ENCODE measurements around the gene MACROD1.

The MACROD1 gene

DNA sequence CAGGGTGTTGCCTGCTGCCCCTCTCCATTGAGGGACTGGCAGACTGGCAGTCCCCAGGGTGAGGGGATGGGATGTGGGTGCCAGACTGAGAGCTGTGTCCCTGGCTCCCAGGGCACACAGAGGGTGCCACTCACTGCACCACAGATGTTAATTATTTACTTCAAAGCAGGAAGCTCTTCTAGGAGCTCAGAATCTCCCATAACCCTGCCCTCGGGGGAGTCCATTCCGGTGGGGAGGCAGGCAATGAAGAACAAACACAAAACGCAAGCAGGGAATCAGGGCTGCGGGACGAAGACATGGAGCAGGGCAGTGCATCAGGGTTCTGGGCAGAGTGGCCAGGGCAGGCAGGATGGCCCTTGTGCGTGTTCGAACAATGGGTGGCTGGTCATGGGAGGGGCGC is 154.5 kb downstream of the MACROD1 start:
- no peaks in the 10 kb centered on the region for H3K36me3 ChIP-seq (ENCODE audit: control insufficient read depth in 5 of 5, insufficient read depth in 5 of 5, low read length in 5 of 5)
- H3K4me1 ChIP-seq (ENCODE audit: control insufficient read depth in 5 of 5, insufficient read depth in 5 of 5, low read length in 5 of 5): peaks cover 0 to 18% (median 18%) of the 10 kb centered on the region in 5 donors
- no peaks in the 10 kb centered on the region for H3K27me3 ChIP-seq (ENCODE audit: control insufficient read depth in 5 of 5, insufficient read depth in 4 of 5, low read length in 5 of 5)
- H3K9me3 ChIP-seq (ENCODE audit: control insufficient read depth in 5 of 5, low read length in 5 of 5): no peaks in the 10 kb centered on the region
- no peak overlapping the region for H3K4me3 ChIP-seq (ENCODE audit: low read depth in 1 of 5, low read length in 5 of 5)
- no peak overlapping the region for H3K9ac ChIP-seq (ENCODE audit: low read length in 5 of 5)
- no peak overlapping the region for H3K27ac ChIP-seq (ENCODE audit: low read depth, low read length)

GRCh38 chr11:64010783-64011182 is 155.1 kb downstream of the MACROD1 start:
- Histone ChIP-seq H3K9me3 (ENCODE audit: control insufficient read depth in 5 of 5, low read length in 5 of 5) (no peaks in the 10 kb centered on the region), H3K4me1 (ENCODE audit: control insufficient read depth in 5 of 5, insufficient read depth in 5 of 5, low read length in 5 of 5) (peaks cover 0 to 18% (median 18%) of the 10 kb centered on the region in 5 donors), H3K4me3 (ENCODE audit: low read depth in 1 of 5, low read length in 5 of 5) (no peak overlapping the region), H3K27me3 (ENCODE audit: control insufficient read depth in 5 of 5, insufficient read depth in 4 of 5, low read length in 5 of 5) (peaks cover 0 to 2% (median 0%) of the 10 kb centered on the region in 5 donors), H3K27ac (ENCODE audit: low read depth, low read length) (no peak overlapping the region), H3K9ac (ENCODE audit: low read length in 5 of 5) (no peak overlapping the region), H3K36me3 (ENCODE audit: control insufficient read depth in 5 of 5, insufficient read depth in 5 of 5, low read length in 5 of 5) (no peaks in the 10 kb centered on the region)

DNA sequence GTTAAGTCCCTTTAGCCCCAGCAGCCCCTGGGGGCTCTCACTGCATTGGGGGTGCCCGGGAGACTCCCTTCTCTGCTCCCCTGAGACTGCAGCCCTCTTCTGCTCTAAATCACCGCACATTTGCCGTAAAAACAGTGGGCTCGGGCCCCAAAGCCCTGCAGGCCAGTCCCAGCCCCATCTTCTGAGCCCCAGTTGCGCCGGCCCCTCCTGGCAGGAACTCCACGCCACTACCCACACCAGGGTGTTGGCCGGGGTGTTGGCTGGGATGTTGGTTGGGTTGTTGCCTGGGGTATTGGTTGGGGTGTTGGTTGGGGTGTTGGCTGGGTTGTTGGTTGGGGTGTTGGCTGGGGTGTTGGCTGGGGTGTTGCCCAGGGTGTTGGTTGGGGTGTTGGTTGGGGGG is 156.2 kb downstream of the MACROD1 start:
- H3K4me1 ChIP-seq (ENCODE audit: control insufficient read depth in 5 of 5, insufficient read depth in 5 of 5, low read length in 5 of 5): peaks cover 0 to 18% (median 18%) of the 10 kb centered on the region in 5 donors
- no peak overlapping the region for H3K9ac ChIP-seq (ENCODE audit: low read length in 5 of 5)
- H3K36me3 ChIP-seq (ENCODE audit: control insufficient read depth in 5 of 5, insufficient read depth in 5 of 5, low read length in 5 of 5): no peaks in the 10 kb centered on the region
- H3K9me3 ChIP-seq (ENCODE audit: control insufficient read depth in 5 of 5, low read length in 5 of 5): no peaks in the 10 kb centered on the region
- H3K4me3 ChIP-seq (ENCODE audit: low read depth in 1 of 5, low read length in 5 of 5): no peak overlapping the region
- no peak overlapping the region for H3K27ac ChIP-seq (ENCODE audit: low read depth, low read length)
- H3K27me3 ChIP-seq (ENCODE audit: control insufficient read depth in 5 of 5, insufficient read depth in 4 of 5, low read length in 5 of 5): peaks cover 0 to 2% (median 0%) of the 10 kb centered on the region in 5 donors

DNA sequence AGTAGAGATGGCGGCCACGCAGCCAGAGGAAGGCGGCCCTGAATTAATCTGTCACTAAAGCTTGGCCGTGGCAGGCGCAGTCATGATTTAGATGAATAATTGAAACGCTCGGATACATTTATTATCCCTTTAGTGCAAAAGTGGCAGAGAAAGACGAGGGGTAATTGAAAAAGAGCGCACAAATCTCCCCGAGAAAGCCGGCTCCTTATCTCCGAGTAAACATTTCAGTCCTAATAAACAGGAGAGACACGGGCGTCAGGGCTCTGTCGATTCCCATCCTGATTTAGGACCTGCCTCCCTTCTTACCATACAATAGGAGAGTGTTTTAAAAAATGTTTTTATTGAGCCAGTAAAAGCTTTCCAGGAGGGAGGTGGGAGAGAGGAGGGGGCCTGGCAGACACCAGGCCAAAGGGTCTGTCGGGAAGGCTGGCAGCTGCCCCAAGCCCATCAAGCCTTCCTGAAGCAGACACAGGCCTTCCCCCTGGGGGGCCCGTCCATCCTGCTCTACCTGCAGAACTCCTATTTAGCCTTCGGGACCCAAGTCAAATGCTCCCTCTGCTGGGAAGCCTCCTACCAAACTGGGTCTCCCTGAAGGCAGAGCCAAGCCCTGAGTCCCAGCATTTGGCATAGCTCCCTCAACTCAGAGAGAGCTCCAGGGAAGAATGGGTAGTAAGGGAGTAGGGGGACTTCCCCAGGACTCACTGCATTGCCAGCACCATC is 156.8 kb downstream of the MACROD1 start:
- H3K9ac ChIP-seq (ENCODE audit: low read length in 5 of 5): no peak overlapping the region
- H3K4me1 ChIP-seq (ENCODE audit: control insufficient read depth in 5 of 5, insufficient read depth in 5 of 5, low read length in 5 of 5): peaks cover 0 to 19% (median 18%) of the 10 kb centered on the region in 5 donors
- no peaks in the 10 kb centered on the region for H3K36me3 ChIP-seq (ENCODE audit: control insufficient read depth in 5 of 5, insufficient read depth in 5 of 5, low read length in 5 of 5)
- H3K27me3 ChIP-seq (ENCODE audit: control insufficient read depth in 5 of 5, insufficient read depth in 4 of 5, low read length in 5 of 5): peaks cover 0 to 2% (median 0%) of the 10 kb centered on the region in 5 donors
- H3K27ac ChIP-seq (ENCODE audit: low read depth, low read length): no peak overlapping the region
- H3K4me3 ChIP-seq (ENCODE audit: low read depth in 1 of 5, low read length in 5 of 5): no peak overlapping the region
- no peaks in the 10 kb centered on the region for H3K9me3 ChIP-seq (ENCODE audit: control insufficient read depth in 5 of 5, low read length in 5 of 5)

DNA sequence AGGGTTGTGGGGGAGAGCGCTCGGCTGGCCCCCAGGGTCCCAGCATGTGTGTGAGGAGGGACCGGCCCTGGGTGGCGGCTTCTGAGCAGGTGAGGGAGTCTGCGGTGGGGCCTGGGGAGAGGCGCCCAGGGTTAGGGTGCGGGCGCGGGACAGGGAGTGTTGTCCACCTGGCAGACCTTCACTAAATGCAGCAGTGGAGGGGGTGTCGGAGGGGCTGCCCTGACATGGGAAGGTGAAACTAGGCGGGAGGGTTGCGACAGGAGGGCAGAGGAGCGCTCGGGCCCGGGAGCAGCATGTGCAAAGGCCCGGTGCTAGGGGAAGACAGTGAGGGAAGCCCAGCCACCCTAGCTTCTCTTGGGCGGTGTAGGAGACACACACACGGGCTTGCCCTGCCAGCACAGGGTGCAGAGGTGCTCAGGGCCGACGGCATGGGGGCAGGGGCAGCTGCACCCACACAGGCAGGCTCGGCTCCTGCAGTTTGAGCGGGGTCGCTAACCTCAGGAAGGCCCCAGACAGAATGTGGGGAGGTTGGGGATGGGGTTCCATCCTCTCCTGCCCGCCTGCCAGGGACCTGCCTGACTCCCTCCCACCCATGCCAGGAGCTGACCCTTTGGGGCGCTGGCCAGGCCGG is 157.5 kb downstream of the MACROD1 start:
- Histone ChIP-seq H3K9me3 (ENCODE audit: control insufficient read depth in 5 of 5, low read length in 5 of 5) (no peaks in the 10 kb centered on the region), H3K27me3 (ENCODE audit: control insufficient read depth in 5 of 5, insufficient read depth in 4 of 5, low read length in 5 of 5) (peaks cover 0 to 2% (median 0%) of the 10 kb centered on the region in 5 donors), H3K36me3 (ENCODE audit: control insufficient read depth in 5 of 5, insufficient read depth in 5 of 5, low read length in 5 of 5) (no peaks in the 10 kb centered on the region), H3K27ac (ENCODE audit: low read depth, low read length) (no peak overlapping the region), H3K4me3 (ENCODE audit: low read depth in 1 of 5, low read length in 5 of 5) (peak overlapping the region in 3 of 5 donors; percentile 43 to 71 (median 62)), H3K9ac (ENCODE audit: low read length in 5 of 5) (peak overlapping the region in 3 of 5 donors; percentile 27 to 71 (median 55)), H3K4me1 (ENCODE audit: control insufficient read depth in 5 of 5, insufficient read depth in 5 of 5, low read length in 5 of 5) (peaks cover 0 to 26% (median 18%) of the 10 kb centered on the region in 5 donors)

GRCh38 chr11:64007629-64008282 is 158.2 kb downstream of the MACROD1 start:
- H3K4me3 ChIP-seq (ENCODE audit: low read depth in 1 of 5, low read length in 5 of 5): peak overlapping the region in 4 of 5 donors; percentile 43 to 71 (median 61)
- H3K4me1 ChIP-seq (ENCODE audit: control insufficient read depth in 5 of 5, insufficient read depth in 5 of 5, low read length in 5 of 5): peaks cover 0 to 26% (median 18%) of the 10 kb centered on the region in 5 donors
- H3K27me3 ChIP-seq (ENCODE audit: control insufficient read depth in 5 of 5, insufficient read depth in 4 of 5, low read length in 5 of 5): peaks cover 0 to 2% (median 0%) of the 10 kb centered on the region in 5 donors
- H3K36me3 ChIP-seq (ENCODE audit: control insufficient read depth in 5 of 5, insufficient read depth in 5 of 5, low read length in 5 of 5): no peaks in the 10 kb centered on the region
- peak overlapping the region in 4 of 5 donors; percentile 27 to 71 (median 56) for H3K9ac ChIP-seq (ENCODE audit: low read length in 5 of 5)
- H3K27ac ChIP-seq (ENCODE audit: low read depth, low read length): no peak overlapping the region
- H3K9me3 ChIP-seq (ENCODE audit: control insufficient read depth in 5 of 5, low read length in 5 of 5): no peaks in the 10 kb centered on the region

DNA sequence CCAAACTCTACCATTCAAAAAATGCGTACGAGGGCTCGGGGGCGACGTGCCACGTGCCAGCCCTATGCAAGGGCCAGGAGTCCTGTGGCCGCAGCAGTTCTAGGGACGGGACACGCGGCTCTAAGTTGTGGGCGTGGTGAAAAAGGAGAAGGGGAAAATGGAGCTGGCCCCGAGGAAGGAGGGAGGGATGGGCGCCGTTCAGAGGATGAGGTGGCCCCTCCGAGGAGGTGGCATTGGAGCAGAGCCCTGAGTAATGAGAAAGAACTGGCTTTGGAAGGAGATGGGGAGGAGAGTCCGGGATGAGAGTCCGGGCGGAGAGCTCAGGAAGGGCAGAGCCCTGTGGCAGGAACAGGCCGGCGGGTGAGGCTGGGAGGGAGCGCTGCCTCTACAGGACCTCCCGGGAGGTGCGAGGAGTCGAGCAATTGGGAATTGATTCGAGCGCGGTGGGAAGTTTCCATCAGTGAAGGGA is 158.7 kb downstream of the MACROD1 start:
- peaks cover 0 to 32% (median 23%) of the 10 kb centered on the region in 5 donors for H3K4me1 ChIP-seq (ENCODE audit: control insufficient read depth in 5 of 5, insufficient read depth in 5 of 5, low read length in 5 of 5)
- no peaks in the 10 kb centered on the region for H3K36me3 ChIP-seq (ENCODE audit: control insufficient read depth in 5 of 5, insufficient read depth in 5 of 5, low read length in 5 of 5)
- H3K4me3 ChIP-seq (ENCODE audit: low read depth in 1 of 5, low read length in 5 of 5): peak overlapping the region in 4 of 5 donors; percentile 43 to 71 (median 61)
- H3K27me3 ChIP-seq (ENCODE audit: control insufficient read depth in 5 of 5, insufficient read depth in 4 of 5, low read length in 5 of 5): peaks cover 0 to 4% (median 0%) of the 10 kb centered on the region in 5 donors
- no peaks in the 10 kb centered on the region for H3K9me3 ChIP-seq (ENCODE audit: control insufficient read depth in 5 of 5, low read length in 5 of 5)
- H3K27ac ChIP-seq (ENCODE audit: low read depth, low read length): no peak overlapping the region
- H3K9ac ChIP-seq (ENCODE audit: low read length in 5 of 5): peak overlapping the region in 3 of 5 donors; percentile 55 to 71 (median 58)

DNA sequence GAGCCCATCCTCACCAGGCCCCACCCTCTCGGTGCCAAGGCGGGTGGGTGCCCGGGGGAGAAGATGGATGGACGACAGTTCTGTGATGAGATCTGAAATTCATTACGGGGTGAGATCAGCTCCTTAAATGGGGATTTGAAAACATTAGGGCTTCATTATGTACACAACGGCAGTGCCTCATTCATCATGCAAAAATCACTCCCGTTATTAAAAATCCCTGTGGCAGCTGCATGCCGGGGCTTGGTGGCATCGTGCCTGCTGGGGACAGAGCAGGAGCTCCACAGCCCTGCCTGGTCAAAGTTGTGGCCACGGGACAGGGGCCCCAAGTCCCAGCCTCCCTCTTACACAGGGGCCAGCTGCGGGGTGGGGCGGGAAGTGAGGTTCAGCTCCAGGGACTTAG is 159.5 kb downstream of the MACROD1 start:
- H3K9ac ChIP-seq (ENCODE audit: low read length in 5 of 5): no peak overlapping the region
- H3K27me3 ChIP-seq (ENCODE audit: control insufficient read depth in 5 of 5, insufficient read depth in 4 of 5, low read length in 5 of 5): peaks cover 0 to 4% (median 0%) of the 10 kb centered on the region in 5 donors
- no peaks in the 10 kb centered on the region for H3K36me3 ChIP-seq (ENCODE audit: control insufficient read depth in 5 of 5, insufficient read depth in 5 of 5, low read length in 5 of 5)
- H3K4me3 ChIP-seq (ENCODE audit: low read depth in 1 of 5, low read length in 5 of 5): no peak overlapping the region
- no peak overlapping the region for H3K27ac ChIP-seq (ENCODE audit: low read depth, low read length)
- no peaks in the 10 kb centered on the region for H3K9me3 ChIP-seq (ENCODE audit: control insufficient read depth in 5 of 5, low read length in 5 of 5)
- peaks cover 0 to 40% (median 31%) of the 10 kb centered on the region in 5 donors for H3K4me1 ChIP-seq (ENCODE audit: control insufficient read depth in 5 of 5, insufficient read depth in 5 of 5, low read length in 5 of 5)

DNA sequence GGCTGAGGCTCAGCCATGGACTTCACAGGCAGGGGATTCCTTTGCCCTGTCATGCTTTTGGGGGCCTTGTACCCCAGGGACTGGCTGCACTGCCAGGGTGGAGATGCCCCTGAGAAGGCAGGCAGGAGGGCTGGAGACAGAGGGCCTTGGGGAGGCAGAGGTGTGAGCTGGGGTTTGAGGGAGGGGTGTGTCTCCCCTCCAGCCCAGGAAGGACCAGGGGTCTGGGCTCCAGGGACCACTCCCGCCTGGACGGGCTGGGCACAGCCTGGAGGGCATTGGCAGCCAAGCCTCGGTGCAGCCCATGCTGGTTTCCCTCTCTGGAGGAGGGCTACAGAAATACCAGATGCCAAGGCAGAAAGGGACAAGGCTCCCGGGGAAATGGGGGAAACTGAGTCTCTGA is 160.2 kb downstream of the MACROD1 start:
- Histone ChIP-seq H3K9ac (ENCODE audit: low read length in 5 of 5) (no peak overlapping the region), H3K27me3 (ENCODE audit: control insufficient read depth in 5 of 5, insufficient read depth in 4 of 5, low read length in 5 of 5) (peaks cover 0 to 4% (median 0%) of the 10 kb centered on the region in 5 donors), H3K4me3 (ENCODE audit: low read depth in 1 of 5, low read length in 5 of 5) (no peak overlapping the region), H3K36me3 (ENCODE audit: control insufficient read depth in 5 of 5, insufficient read depth in 5 of 5, low read length in 5 of 5) (no peaks in the 10 kb centered on the region), H3K27ac (ENCODE audit: low read depth, low read length) (no peak overlapping the region), H3K4me1 (ENCODE audit: control insufficient read depth in 5 of 5, insufficient read depth in 5 of 5, low read length in 5 of 5) (peaks cover 0 to 47% (median 38%) of the 10 kb centered on the region in 5 donors), H3K9me3 (ENCODE audit: control insufficient read depth in 5 of 5, low read length in 5 of 5) (no peaks in the 10 kb centered on the region)

Data from subcutaneous abdominal adipose tissue (tissue), 5 donors.